Esophagus squamous epithelium (tissue), 4 donors: ENCODE results near the gene CDH15.

ENCODE experiments used
- POLR2A ChIP-seq, 4 donors: fragments of 450-650 bp; IDR thresholded peaks; one replicate each; pipeline ENCODE4 v1.6.1; 2017; ENCODE audit warnings: antibody characterized with exemption in 4 of 4, mild to moderate bottlenecking in 4 of 4, moderate library complexity in 3 of 4
- TF ChIP-seq, protein P1 (sequence below), 6 experiments: fragments of 450-650 bp in 4 of 6; fragments of 200-600 bp in 2 of 6; sonication (generic) in 2 of 6; IDR thresholded peaks; one replicate each; pipeline ENCODE4 v1.5.1; 2016 to 2019; ENCODE audit warnings: antibody characterized with exemption in 6 of 6, mild to moderate bottlenecking in 4 of 6, moderate library complexity in 4 of 6

DNA sequence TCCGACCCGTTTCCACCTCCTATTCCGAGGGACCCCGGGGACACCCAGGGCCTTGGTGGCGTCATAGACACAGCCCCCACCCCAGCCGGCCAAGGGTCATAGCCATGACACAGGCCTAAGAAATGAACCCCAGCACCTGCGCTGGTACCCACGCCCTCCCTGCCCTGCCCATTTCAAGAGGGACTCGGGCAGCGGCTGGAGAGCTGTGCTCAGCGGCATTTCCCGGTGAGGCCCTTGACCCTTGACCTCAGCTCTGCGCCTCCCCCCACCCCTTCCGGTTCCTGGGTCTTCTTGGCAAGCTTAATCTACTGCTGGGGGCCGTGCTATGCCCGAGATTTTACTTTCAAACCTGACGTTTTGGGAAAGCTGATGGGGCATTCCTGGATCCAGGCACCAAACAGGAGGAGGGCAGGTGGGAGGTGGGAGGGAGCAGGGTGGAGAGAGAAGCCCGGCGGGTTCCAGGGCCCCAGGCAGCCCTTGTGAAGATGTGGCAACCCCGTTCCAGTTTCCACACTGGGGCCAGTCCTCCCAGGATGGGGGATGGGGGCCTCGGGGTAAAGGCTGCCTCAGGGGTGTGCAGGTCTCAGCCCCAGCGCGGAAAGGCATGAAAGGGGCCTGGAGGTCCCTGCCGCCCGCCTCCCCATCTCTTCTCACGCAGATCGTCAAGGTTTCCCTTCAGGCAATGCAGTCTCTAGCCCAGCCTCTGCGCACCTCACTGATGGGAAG, 28.7 kb downstream of the CDH15 start, which contains the start of gene SLC22A31:
- TF ChIP-seq, protein P1, sequence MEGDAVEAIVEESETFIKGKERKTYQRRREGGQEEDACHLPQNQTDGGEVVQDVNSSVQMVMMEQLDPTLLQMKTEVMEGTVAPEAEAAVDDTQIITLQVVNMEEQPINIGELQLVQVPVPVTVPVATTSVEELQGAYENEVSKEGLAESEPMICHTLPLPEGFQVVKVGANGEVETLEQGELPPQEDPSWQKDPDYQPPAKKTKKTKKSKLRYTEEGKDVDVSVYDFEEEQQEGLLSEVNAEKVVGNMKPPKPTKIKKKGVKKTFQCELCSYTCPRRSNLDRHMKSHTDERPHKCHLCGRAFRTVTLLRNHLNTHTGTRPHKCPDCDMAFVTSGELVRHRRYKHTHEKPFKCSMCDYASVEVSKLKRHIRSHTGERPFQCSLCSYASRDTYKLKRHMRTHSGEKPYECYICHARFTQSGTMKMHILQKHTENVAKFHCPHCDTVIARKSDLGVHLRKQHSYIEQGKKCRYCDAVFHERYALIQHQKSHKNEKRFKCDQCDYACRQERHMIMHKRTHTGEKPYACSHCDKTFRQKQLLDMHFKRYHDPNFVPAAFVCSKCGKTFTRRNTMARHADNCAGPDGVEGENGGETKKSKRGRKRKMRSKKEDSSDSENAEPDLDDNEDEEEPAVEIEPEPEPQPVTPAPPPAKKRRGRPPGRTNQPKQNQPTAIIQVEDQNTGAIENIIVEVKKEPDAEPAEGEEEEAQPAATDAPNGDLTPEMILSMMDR (IDR thresholded peaks at IDR 0.05): no peak
- TF ChIP-seq POLR2A (IDR thresholded peaks at IDR 0.05): no peak
